H1 (cell line): Measurements from ENCODE around the gene PTP4A1. TPM values are rescaled to one million over a fixed set of nuclear protein-coding genes. Genes with fewer than 3 reads are reported as not detected.

Experiments used
- CTCF ChIA-PET: fragments of 300-600 bp; sonication (Branson Sonifier 250); formaldehyde crosslinking; loops from one replicate; lab custom pipeline; 2021; ENCODE audit not compliant: partially characterized antibody; lab: Charles Lee
- POLR2A ChIA-PET: fragments of 300-600 bp; sonication (Branson Sonifier 250); formaldehyde crosslinking; loops from one replicate; lab custom pipeline; 2021; ENCODE audit warnings: inconsistent platforms; ENCODE audit not compliant: partially characterized antibody; lab: Charles Lee
- DNase-seq, 2 experiments: peaks; one replicate each; pipeline versions ENCODE4 v3.0.0 to v3.0.0-alpha.2; 2010 to 2022; ENCODE audit warnings: low spot score in 2 of 2, low read depth in 1 of 2, mixed read lengths in 1 of 2
- FAIRE-seq: peaks from 2 replicates; lab custom pipeline; 2011; peaks lifted over from hg19 to GRCh38; lab: Jason Lieb, UNC
- H2AFZ ChIP-seq: 2 replicates; pipeline ENCODE4 v1.8.1; 2012; ENCODE audit warnings: low read length, inconsistent platforms
- H2AK5ac ChIP-seq: 2 replicates; pipeline ENCODE4 v1.6.1; 2013; ENCODE audit warnings: low read depth, low read length
- H2BK120ac ChIP-seq: replicated peaks from 2 replicates; pipeline ENCODE3; 2013; ENCODE audit warnings: low read depth, low read length, inconsistent platforms
- H2BK12ac ChIP-seq: 2 replicates; pipeline ENCODE4 v1.6.1; 2013; ENCODE audit warnings: low read depth, low read length
- H2BK15ac ChIP-seq: 2 replicates; pipeline ENCODE4 v1.6.1; 2013; ENCODE audit warnings: low read length
- H2BK20ac ChIP-seq: 2 replicates; pipeline ENCODE4 v1.6.1; 2013; ENCODE audit warnings: low read length
- H2BK5ac ChIP-seq: 2 replicates; pipeline ENCODE4 v1.6.1; 2013; ENCODE audit warnings: low read depth, low read length
- H3K14ac ChIP-seq: 2 replicates; pipeline ENCODE4 v1.6.1; 2013; ENCODE audit warnings: inconsistent platforms; ENCODE audit not compliant: insufficient read length
- H3K18ac ChIP-seq: 2 replicates; pipeline ENCODE4 v1.6.1; 2013; ENCODE audit warnings: low read length; ENCODE audit errors: extremely low read depth
- H3K23ac ChIP-seq: 2 replicates; pipeline ENCODE4 v1.6.1; 2013; ENCODE audit warnings: inconsistent platforms; ENCODE audit not compliant: insufficient read length
- H3K23me2 ChIP-seq: 2 replicates; pipeline ENCODE4 v1.6.1; 2013; ENCODE audit warnings: low read depth, low read length
- H3K27ac ChIP-seq: 2 replicates; pipeline ENCODE4 v1.6.1; 2011; ENCODE audit warnings: low read depth, low read length, inconsistent platforms
- H3K27me3 ChIP-seq, 4 experiments: replicated peaks in 1 of 4; 1 replicate in 1 of 4; 2 replicates in 3 of 4; pipeline versions ENCODE4 v1.6.1 to v1.8.1; 2011 to 2013; ENCODE audit warnings: low read length in 3 of 4, mild to moderate bottlenecking in 3 of 4, inconsistent platforms in 2 of 4, mixed read lengths in 2 of 4, moderate library complexity in 1 of 4; ENCODE audit not compliant: control insufficient read depth in 3 of 4, insufficient read depth in 3 of 4; ENCODE audit errors: extremely low read depth in 1 of 4
- H3K36me3 ChIP-seq, 4 experiments: 2 replicates each; pipeline versions ENCODE4 v1.6.1 to v1.8.1; 2011 to 2013; ENCODE audit warnings: mild to moderate bottlenecking in 4 of 4, low read length in 3 of 4, moderate library complexity in 2 of 4, control low read depth in 1 of 4, inconsistent platforms in 1 of 4; ENCODE audit not compliant: insufficient read depth in 4 of 4, control insufficient read depth in 2 of 4
- H3K4ac ChIP-seq: replicated peaks from 2 replicates; pipeline ENCODE3; 2013; ENCODE audit warnings: low read length, low read depth, mixed read lengths, inconsistent platforms; ENCODE audit not compliant: insufficient read length
- H3K4me1 ChIP-seq, 4 experiments: replicated peaks in 1 of 4; 1 replicate in 1 of 4; 2 replicates in 3 of 4; pipeline versions ENCODE4 v1.6.1 to v1.8.1; 2011 to 2013; ENCODE audit warnings: low read length in 3 of 4, inconsistent platforms in 2 of 4, mixed read lengths in 1 of 4; ENCODE audit not compliant: insufficient read depth in 4 of 4, control insufficient read depth in 3 of 4
- H3K4me2 ChIP-seq, 2 experiments: 2 replicates each; pipeline versions ENCODE4 v1.6.1 to v1.8.1; 2011 to 2013; ENCODE audit warnings: low read depth in 2 of 2, low read length in 2 of 2, control low read depth in 1 of 2, inconsistent platforms in 1 of 2, mild to moderate bottlenecking in 1 of 2; ENCODE audit not compliant: insufficient read depth in 1 of 2
- H3K4me3 ChIP-seq, 4 experiments: fragments of 200-600, 300-600 bp in 1 of 4; sonication (generic), shearing (Covaris generic), sonication (Bioruptor Twin) in 1 of 4; 2 replicates each; pipeline versions ENCODE4 v1.5.1 to v1.8.1; 2011 to 2016; ENCODE audit warnings: low read length in 4 of 4, low read depth in 3 of 4, control low read depth in 2 of 4, inconsistent platforms in 2 of 4, mild to moderate bottlenecking in 2 of 4, mixed read lengths in 1 of 4, moderate library complexity in 1 of 4; ENCODE audit not compliant: insufficient read depth in 2 of 4; ENCODE audit errors: extremely low read depth in 1 of 4
- H3K56ac ChIP-seq: replicated peaks from 2 replicates; pipeline ENCODE3; 2013; ENCODE audit warnings: low read depth, mild to moderate bottlenecking, mixed read lengths, low read length, inconsistent platforms; ENCODE audit not compliant: insufficient read length
- H3K79me1 ChIP-seq: 2 replicates; pipeline ENCODE4 v1.6.1; 2013; ENCODE audit warnings: low read depth, low read length, control low read depth
- H3K79me2 ChIP-seq, 2 experiments: 2 replicates each; pipeline versions ENCODE4 v1.6.1 to v1.8.1; 2012 to 2013; ENCODE audit warnings: low read length in 2 of 2, mild to moderate bottlenecking in 2 of 2, inconsistent platforms in 1 of 2; ENCODE audit not compliant: insufficient read depth in 2 of 2, control insufficient read depth in 1 of 2
- H3K9ac ChIP-seq, 4 experiments: replicated peaks in 1 of 4; 1 replicate in 1 of 4; 2 replicates in 3 of 4; pipeline versions ENCODE4 v1.6.1 to v1.8.1; 2011 to 2013; ENCODE audit warnings: low read depth in 3 of 4, low read length in 3 of 4, control low read depth in 2 of 4, mild to moderate bottlenecking in 2 of 4, moderate library complexity in 2 of 4, inconsistent platforms in 1 of 4; ENCODE audit errors: extremely low read depth in 1 of 4
- H3K9me3 ChIP-seq, 2 experiments: 2 replicates each; pipeline versions ENCODE4 v1.6.1 to v1.8.1; 2012 to 2013; ENCODE audit warnings: mild to moderate bottlenecking in 2 of 2, moderate library complexity in 2 of 2, control low read depth in 1 of 2, inconsistent platforms in 1 of 2, low read depth in 1 of 2, low read length in 1 of 2, mixed read lengths in 1 of 2; ENCODE audit not compliant: insufficient read depth in 2 of 2
- H4K20me1 ChIP-seq, 2 experiments: replicated peaks in 1 of 2; 2 replicates each; pipeline versions ENCODE3 to v1.8.1; 2011 to 2013; ENCODE audit warnings: inconsistent platforms in 2 of 2, low read length in 2 of 2, mild to moderate bottlenecking in 1 of 2; ENCODE audit not compliant: insufficient read depth in 2 of 2, control insufficient read depth in 1 of 2
- H4K5ac ChIP-seq: 2 replicates; pipeline ENCODE4 v1.6.1; 2013; ENCODE audit warnings: low read length, low read depth, mixed read lengths, inconsistent platforms; ENCODE audit not compliant: insufficient read length
- H4K8ac ChIP-seq: 2 replicates; pipeline ENCODE4 v1.8.0; 2013; ENCODE audit warnings: mild to moderate bottlenecking, moderate library complexity, low read length, inconsistent platforms; ENCODE audit not compliant: insufficient read depth; ENCODE audit errors: extremely low read depth
- H4K91ac ChIP-seq: replicated peaks from 2 replicates; pipeline ENCODE3; 2013; ENCODE audit warnings: low read length, mixed read lengths, inconsistent platforms; ENCODE audit not compliant: insufficient read length
- BACH1 ChIP-seq: IDR thresholded peaks from 2 replicates; pipeline ENCODE4 v1.6.1; 2012; ENCODE audit warnings: low read length, improper control_type of control experiment
- CBX5 ChIP-seq: fragments of 300-800, 300-1000 bp; sonication (generic); IDR thresholded peaks from 2 replicates; pipeline ENCODE4 v1.7.1; 2016; ENCODE audit warnings: antibody characterized with exemption, low read length, low read depth
- CEBPB ChIP-seq: IDR thresholded peaks from 2 replicates; pipeline ENCODE4 v1.6.1; 2012; ENCODE audit warnings: low read depth, low read length
- CHD2 ChIP-seq: IDR thresholded peaks from 2 replicates; pipeline ENCODE4 v1.6.1; 2012; ENCODE audit warnings: low read length, improper control_type of control experiment
- CREB1 ChIP-seq: IDR thresholded peaks from 2 replicates; pipeline ENCODE4 v1.6.1; 2012; ENCODE audit warnings: inconsistent platforms
- EGR1 ChIP-seq: IDR thresholded peaks from 2 replicates; pipeline ENCODE4 v1.6.1; 2011; ENCODE audit warnings: low read depth, low read length, borderline replicate concordance
- GTF2F1 ChIP-seq: IDR thresholded peaks from 2 replicates; pipeline ENCODE4 v1.6.1; 2012; ENCODE audit warnings: low read depth, low read length, improper control_type of control experiment, borderline replicate concordance
- JUND ChIP-seq: IDR thresholded peaks from 2 replicates; pipeline ENCODE4 v1.6.1; 2011; ENCODE audit warnings: mild to moderate bottlenecking, improper control_type of control experiment, low read length
- KDM1A ChIP-seq: fragments of 200-600, 300-600 bp; sonication (generic); IDR thresholded peaks from 2 replicates; pipeline ENCODE4 v1.7.1; 2016; ENCODE audit warnings: mild to moderate bottlenecking, low read length, borderline replicate concordance
- MAX ChIP-seq: IDR thresholded peaks from 2 replicates; pipeline ENCODE4 v1.6.1; 2012; ENCODE audit warnings: inconsistent platforms
- NANOG ChIP-seq: IDR thresholded peaks from 2 replicates; pipeline ENCODE4 v1.6.1; 2011; ENCODE audit warnings: low read length, low read depth, mild to moderate bottlenecking, inconsistent platforms; ENCODE audit not compliant: insufficient read depth, poor library complexity, severe bottlenecking
- NRF1 ChIP-seq: IDR thresholded peaks from 2 replicates; pipeline ENCODE4 v1.6.1; 2011; ENCODE audit warnings: mild to moderate bottlenecking, low read depth, low read length, improper control_type of control experiment
- POLR2AphosphoS5 ChIP-seq: IDR thresholded peaks from 2 replicates; pipeline ENCODE4 v1.6.1; 2011; ENCODE audit warnings: low read depth, low read length
- POU5F1 ChIP-seq: IDR thresholded peaks from 2 replicates; pipeline ENCODE4 v1.6.1; 2011; ENCODE audit warnings: low read depth, mild to moderate bottlenecking, low read length, moderate library complexity
- SP2 ChIP-seq: IDR thresholded peaks from 2 replicates; pipeline ENCODE4 v1.6.1; 2012; ENCODE audit warnings: mild to moderate bottlenecking, low read length, inconsistent platforms
- USF2 ChIP-seq: IDR thresholded peaks from 2 replicates; pipeline ENCODE4 v1.6.1; 2011; ENCODE audit warnings: low read length, improper control_type of control experiment
- WGBS, 2 experiments: shearing (Covaris generic) in 1 of 2; methylation state at CpG; one replicate each; pipeline versions ENCODE4 v1.1.6 to v1.1.7; 2013 to 2015; ENCODE audit warnings: low lambda C conversion rate in 2 of 2, mixed read lengths in 2 of 2, inconsistent platforms in 1 of 2, low coverage in 1 of 2, missing lambda C conversion rate in 1 of 2; ENCODE audit not compliant: insufficient replicate concordance in 2 of 2, insufficient coverage in 1 of 2, insufficient read length in 1 of 2; ENCODE audit errors: extremely low coverage in 1 of 2, missing lambda C conversion rate in 1 of 2; 5-methylcytosine and 5-hydroxymethylcytosine counted together
- polyA plus RNA-seq, 7 experiments: library from polyadenylated mRNA; depleted of rRNA in 3 of 7; stranded (reverse) in 5 of 7; unstranded in 2 of 7; fragments of >200 nt in 5 of 7; fragments of 200-250 nt in 2 of 7; gene quantifications; 1 replicate in 5 of 7; 2 replicates in 1 of 7; 4 replicates in 1 of 7; pipeline versions ENCODE4 v1.2.1 to v1.2.3, GENCODE V29; 2011 to 2013; ENCODE audit warnings: missing spikeins in 2 of 7, mixed read lengths in 2 of 7
- total RNA-seq: library from RNA; stranded (reverse); fragmentation: NEBNext Ultra II Directional; extraction: Animal tissue kit (Norgen Biotek cat#: 25700); gene quantifications from 2 replicates; pipeline ENCODE4 v1.2.1, GENCODE V29; 2021

PTP4A1 gene
- total and polyA plus RNA-seq, 2 of the 8 experiments (the other 6 are each of a cell fraction or from before 2014, with no cell fraction given) = 21.1 to 76.3 TPM

DNA sequence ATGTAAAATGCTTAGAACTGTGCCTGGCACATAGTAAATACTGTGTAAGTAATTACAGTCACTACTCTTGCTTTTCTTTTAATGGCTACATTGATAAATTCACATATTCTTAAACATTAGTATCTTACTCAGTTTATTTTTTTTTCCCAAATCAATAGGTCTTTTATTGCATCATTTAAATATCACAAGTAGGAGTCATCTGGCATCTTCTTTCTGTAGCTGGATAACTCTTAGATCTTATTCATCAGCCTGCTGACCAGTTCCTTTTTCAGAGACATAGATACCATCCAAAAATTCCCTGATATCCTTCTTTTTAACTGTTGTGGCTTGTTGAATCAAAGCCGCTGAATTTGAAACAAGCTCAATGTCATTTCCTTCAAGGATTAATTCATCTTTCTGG, 43.3 kb downstream of the PTP4A1 start:
- DNase-seq = no peak
- ChIA-PET CTCF (no interaction called here), POLR2A (no interaction called here)
- no peak overlapping the region for H2AFZ ChIP-seq
- WGBS, 2 experiments = 90% methylated on average over 1 of the region's 1 CpG; no CpG with 5 or more reads in 1 of the 2 experiments
- no peak overlapping the region for H4K91ac ChIP-seq
- no peak overlapping the region for H2BK5ac ChIP-seq
- H3K9ac ChIP-seq = no peak overlapping the region
- no peaks in the 10 kb centered on the region for H3K27me3 ChIP-seq
- no peaks in the 10 kb centered on the region for H3K79me1 ChIP-seq
- H3K79me2 ChIP-seq = no peaks in the 10 kb centered on the region
- H2BK20ac ChIP-seq = no peak overlapping the region
- H3K23ac ChIP-seq = no peak overlapping the region
- no peaks in the 10 kb centered on the region for H3K4me1 ChIP-seq
- H4K8ac ChIP-seq = no peak overlapping the region
- no peak overlapping the region for H2BK12ac ChIP-seq
- H3K18ac ChIP-seq = no peak overlapping the region
- no peak overlapping the region for H3K56ac ChIP-seq
- H3K27ac ChIP-seq = no peak overlapping the region
- no peak overlapping the region for H3K14ac ChIP-seq
- H3K4me2 ChIP-seq = no peak overlapping the region
- no peak overlapping the region for H4K5ac ChIP-seq
- H2AK5ac ChIP-seq = no peak overlapping the region
- H4K20me1 ChIP-seq = no peaks in the 10 kb centered on the region
- H3K36me3 ChIP-seq = no peaks in the 10 kb centered on the region
- no peak overlapping the region for H3K4ac ChIP-seq
- H3K9me3 ChIP-seq = no peaks in the 10 kb centered on the region
- H3K23me2 ChIP-seq = no peaks in the 10 kb centered on the region; the same call in 1 of the 2 replicates
- no peak for FAIRE-seq
- H2BK120ac ChIP-seq = no peak overlapping the region
- no peak overlapping the region for H3K4me3 ChIP-seq
- H2BK15ac ChIP-seq = no peak overlapping the region
- TF ChIP-seq GTF2F1 (no peak), CREB1 (no peak), SP2 (no peak), CEBPB (no peak), POU5F1 (no peak), JUND (no peak), NANOG (no peak), EGR1 (no peak), BACH1 (no peak), KDM1A (no peak), USF2 (no peak), CBX5 (no peak), MAX (no peak), NRF1 (no peak), CHD2 (no peak), POLR2AphosphoS5 (no peak)
